ENCODE measurements around the gene CPSF4. TPM values are rescaled to one million over a fixed set of nuclear protein-coding genes. Genes with fewer than 3 reads are reported as not detected.

CPSF4 gene
- total and polyA plus RNA-seq, 2 donors = 19.0 to 51.1 TPM

DNA sequence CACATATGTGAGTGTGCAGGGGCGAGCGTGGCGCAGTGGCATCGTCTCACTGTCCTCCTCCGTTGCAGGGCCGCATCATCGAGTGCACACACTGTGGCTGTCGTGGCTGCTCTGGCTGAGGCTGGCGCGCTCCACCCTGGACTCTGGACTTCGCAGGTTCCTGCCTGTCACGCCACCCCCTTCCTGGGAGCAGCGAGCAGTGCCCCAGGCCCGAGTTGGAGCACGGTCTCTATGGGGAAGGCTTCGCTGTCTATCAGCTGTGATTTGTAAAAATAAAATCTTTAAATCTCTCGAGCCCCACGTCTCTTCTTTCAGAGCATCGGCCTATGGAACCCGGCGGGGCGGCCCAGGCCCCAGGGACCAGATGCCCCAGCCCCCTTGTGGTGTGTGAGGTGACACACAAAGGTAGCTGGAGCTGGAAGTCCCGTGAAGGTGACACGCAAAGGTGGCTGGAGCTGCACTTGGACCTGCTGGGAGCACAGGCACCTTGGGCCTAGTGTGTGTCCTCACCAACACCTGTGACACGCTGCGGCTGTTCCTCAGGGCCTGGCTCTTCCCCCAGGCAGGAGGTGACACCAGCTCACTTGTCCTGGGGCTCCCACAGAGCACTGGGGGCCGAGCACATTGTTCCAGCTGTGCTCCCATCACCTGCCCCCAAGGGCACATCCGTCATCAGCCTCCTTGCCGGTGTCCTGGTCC, 19.3 kb upstream of the CPSF4 start:
- H3K27me3 ChIP-seq (ENCODE audit: control insufficient read depth in 2 of 2, insufficient read depth in 1 of 2, low read length in 1 of 2) = no peaks in the 10 kb centered on the region

DNA sequence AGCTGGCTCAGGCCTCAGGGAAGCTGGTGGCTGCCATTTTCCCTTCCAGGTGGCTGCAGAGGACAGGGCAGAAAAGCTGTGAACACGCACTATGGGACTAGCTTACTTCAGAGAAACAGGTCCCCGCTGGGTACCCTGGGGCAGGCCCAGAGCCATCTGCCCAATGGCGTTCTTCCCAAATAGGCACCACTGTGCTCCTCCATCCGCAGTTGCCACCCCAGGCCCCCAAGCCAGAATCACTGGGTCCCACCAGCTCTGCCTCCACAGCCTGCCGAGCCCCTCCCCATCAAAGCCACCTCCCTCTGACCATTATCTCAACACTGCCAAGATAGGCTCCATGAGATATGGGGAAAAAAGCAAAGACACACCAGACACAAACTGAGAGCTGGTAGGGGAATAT, 18.5 kb upstream of the CPSF4 start:
- H3K9me3 ChIP-seq (ENCODE audit: control insufficient read depth in 2 of 2, insufficient read depth in 1 of 2, low read length in 1 of 2) = no peaks in the 10 kb centered on the region
- no peak overlapping the region for H3K27ac ChIP-seq (ENCODE audit: low read depth in 1 of 2, low read length in 1 of 2)
- DNase-seq (ENCODE audit: low read depth in 6 of 9, low spot score in 9 of 9) = no peak
- H3K36me3 ChIP-seq (ENCODE audit: control insufficient read depth in 2 of 2, insufficient read depth in 2 of 2, low read length in 1 of 2) = peaks cover 72 to 81% of the 10 kb centered on the region in 2 donors
- H3K4me3 ChIP-seq (ENCODE audit: low read length in 2 of 2) = no peak overlapping the region
- 99% methylated on average over 5 of the region's 5 CpGs for WGBS
- no peaks in the 10 kb centered on the region for H3K27me3 ChIP-seq (ENCODE audit: control insufficient read depth in 2 of 2, insufficient read depth in 1 of 2, low read length in 1 of 2)
- H3K4me1 ChIP-seq (ENCODE audit: control insufficient read depth in 2 of 2, insufficient read depth in 2 of 2, low read length in 2 of 2) = no peaks in the 10 kb centered on the region

More for the DNA sequence above, 19.3 kb upstream of the CPSF4 start:
- H3K36me3 ChIP-seq (ENCODE audit: control insufficient read depth in 2 of 2, insufficient read depth in 2 of 2, low read length in 1 of 2) = peaks cover 74 to 81% of the 10 kb centered on the region in 2 donors
- H3K27ac ChIP-seq (ENCODE audit: low read depth in 1 of 2, low read length in 1 of 2) = no peak overlapping the region
- no peak overlapping the region for H3K4me3 ChIP-seq (ENCODE audit: low read length in 2 of 2)
- no peaks in the 10 kb centered on the region for H3K9me3 ChIP-seq (ENCODE audit: control insufficient read depth in 2 of 2, insufficient read depth in 1 of 2, low read length in 1 of 2)
- WGBS = 95% methylated on average over 29 of the region's 29 CpGs
- no peak for DNase-seq (ENCODE audit: low read depth in 6 of 9, low spot score in 9 of 9)
- no peaks in the 10 kb centered on the region for H3K4me1 ChIP-seq (ENCODE audit: control insufficient read depth in 2 of 2, insufficient read depth in 2 of 2, low read length in 2 of 2)

DNA sequence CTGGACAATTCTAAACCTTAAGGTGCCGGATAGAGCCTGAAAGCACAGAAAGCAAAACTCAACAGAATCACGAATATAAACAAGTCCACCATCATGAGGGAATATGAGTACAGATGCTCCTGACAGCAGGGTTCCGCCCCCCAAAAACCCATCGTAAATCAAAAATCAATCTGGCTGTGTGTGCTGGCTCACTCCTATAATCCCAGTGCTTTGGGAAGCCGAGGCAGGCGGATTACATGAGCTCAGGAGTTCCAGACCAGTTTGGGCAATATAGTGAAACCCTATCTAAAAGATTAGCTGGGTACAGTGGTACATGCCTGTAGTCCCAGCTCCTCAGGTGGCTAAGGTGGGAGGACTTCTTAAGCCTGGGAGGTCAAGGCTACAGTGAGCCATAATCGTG, 17.8 kb upstream of the CPSF4 start:
- no peak for DNase-seq (ENCODE audit: low read depth in 6 of 9, low spot score in 9 of 9)
- 97% methylated on average over 7 of the region's 7 CpGs for WGBS

GRCh38 chr7:99422186-99422585, 16.6 kb upstream of the CPSF4 start:
- H3K36me3 ChIP-seq (ENCODE audit: control insufficient read depth in 2 of 2, insufficient read depth in 2 of 2, low read length in 1 of 2) = peaks cover 57 to 65% of the 10 kb centered on the region in 2 donors
- 98% methylated on average over 11 of the region's 11 CpGs for WGBS
- no peaks in the 10 kb centered on the region for H3K9me3 ChIP-seq (ENCODE audit: control insufficient read depth in 2 of 2, insufficient read depth in 1 of 2, low read length in 1 of 2)
- H3K27me3 ChIP-seq (ENCODE audit: control insufficient read depth in 2 of 2, insufficient read depth in 1 of 2, low read length in 1 of 2) = no peaks in the 10 kb centered on the region
- no peaks in the 10 kb centered on the region for H3K4me1 ChIP-seq (ENCODE audit: control insufficient read depth in 2 of 2, insufficient read depth in 2 of 2, low read length in 2 of 2)
- H3K27ac ChIP-seq (ENCODE audit: low read depth in 1 of 2, low read length in 1 of 2) = no peak overlapping the region
- DNase-seq (ENCODE audit: low read depth in 6 of 9, low spot score in 9 of 9) = no peak
- no peak overlapping the region for H3K4me3 ChIP-seq (ENCODE audit: low read length in 2 of 2)

More for the DNA sequence above, 17.8 kb upstream of the CPSF4 start:
- Histone ChIP-seq H3K4me3 (ENCODE audit: low read length in 2 of 2) (no peak overlapping the region), H3K27ac (ENCODE audit: low read depth in 1 of 2, low read length in 1 of 2) (no peak overlapping the region), H3K4me1 (ENCODE audit: control insufficient read depth in 2 of 2, insufficient read depth in 2 of 2, low read length in 2 of 2) (no peaks in the 10 kb centered on the region), H3K36me3 (ENCODE audit: control insufficient read depth in 2 of 2, insufficient read depth in 2 of 2, low read length in 1 of 2) (peaks cover 68 to 77% of the 10 kb centered on the region in 2 donors), H3K9me3 (ENCODE audit: control insufficient read depth in 2 of 2, insufficient read depth in 1 of 2, low read length in 1 of 2) (no peaks in the 10 kb centered on the region), H3K27me3 (ENCODE audit: control insufficient read depth in 2 of 2, insufficient read depth in 1 of 2, low read length in 1 of 2) (no peaks in the 10 kb centered on the region)

GRCh38 chr7:99422625-99423024, 16.1 kb upstream of the CPSF4 start:
- H3K36me3 ChIP-seq (ENCODE audit: control insufficient read depth in 2 of 2, insufficient read depth in 2 of 2, low read length in 1 of 2) = peaks cover 53 to 61% of the 10 kb centered on the region in 2 donors
- no peaks in the 10 kb centered on the region for H3K27me3 ChIP-seq (ENCODE audit: control insufficient read depth in 2 of 2, insufficient read depth in 1 of 2, low read length in 1 of 2)
- H3K4me1 ChIP-seq (ENCODE audit: control insufficient read depth in 2 of 2, insufficient read depth in 2 of 2, low read length in 2 of 2) = no peaks in the 10 kb centered on the region
- DNase-seq (ENCODE audit: low read depth in 6 of 9, low spot score in 9 of 9) = no peak
- no peak overlapping the region for H3K4me3 ChIP-seq (ENCODE audit: low read length in 2 of 2)
- H3K27ac ChIP-seq (ENCODE audit: low read depth in 1 of 2, low read length in 1 of 2) = no peak overlapping the region
- H3K9me3 ChIP-seq (ENCODE audit: control insufficient read depth in 2 of 2, insufficient read depth in 1 of 2, low read length in 1 of 2) = no peaks in the 10 kb centered on the region
- WGBS = 95% methylated on average over 5 of the region's 5 CpGs

GRCh38 chr7:99424932-99425730, 13.6 kb upstream of the CPSF4 start:
- H3K36me3 ChIP-seq (ENCODE audit: control insufficient read depth in 2 of 2, insufficient read depth in 2 of 2, low read length in 1 of 2) = peaks cover 45 to 49% of the 10 kb centered on the region in 2 donors

DNA sequence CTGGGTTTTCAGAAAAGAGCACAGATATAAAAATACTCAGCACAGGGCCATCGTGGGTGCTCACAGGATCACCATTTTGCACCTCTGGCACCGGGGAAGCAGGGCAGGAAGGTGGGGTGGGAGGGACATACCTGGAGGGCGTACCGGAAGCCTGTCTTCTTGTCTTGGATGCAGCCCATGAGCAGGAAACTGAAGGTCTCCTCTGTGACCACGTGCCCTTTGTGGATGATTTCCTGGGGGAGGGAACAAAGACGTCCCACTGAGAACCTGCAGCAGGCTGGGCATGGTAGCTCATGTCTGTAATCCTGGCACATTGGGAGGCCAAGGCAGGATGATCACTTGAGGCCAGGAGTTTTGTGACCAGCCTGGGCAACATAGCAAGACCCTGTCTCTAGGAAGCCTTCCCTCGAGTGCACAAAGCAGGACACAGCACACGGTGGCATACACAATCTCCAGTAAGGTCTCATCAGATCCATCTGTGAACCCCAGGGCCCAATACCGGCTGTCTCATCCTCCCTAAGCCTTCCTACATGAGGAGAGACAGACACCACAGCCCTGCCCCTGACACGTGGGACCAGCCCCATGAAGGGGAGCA, 9.7 kb upstream of the CPSF4 start:
- WGBS = 84% methylated on average over 10 of the region's 10 CpGs
- Histone ChIP-seq H3K36me3 (ENCODE audit: control insufficient read depth in 2 of 2, insufficient read depth in 2 of 2, low read length in 1 of 2) (peaks cover 34 to 49% of the 10 kb centered on the region in 2 donors), H3K9me3 (ENCODE audit: control insufficient read depth in 2 of 2, insufficient read depth in 1 of 2, low read length in 1 of 2) (no peaks in the 10 kb centered on the region), H3K4me3 (ENCODE audit: low read length in 2 of 2) (no peak overlapping the region), H3K4me1 (ENCODE audit: control insufficient read depth in 2 of 2, insufficient read depth in 2 of 2, low read length in 2 of 2) (no peaks in the 10 kb centered on the region), H3K27me3 (ENCODE audit: control insufficient read depth in 2 of 2, insufficient read depth in 1 of 2, low read length in 1 of 2) (no peaks in the 10 kb centered on the region), H3K27ac (ENCODE audit: low read depth in 1 of 2, low read length in 1 of 2) (no peak overlapping the region)
- DNase-seq (ENCODE audit: low read depth in 6 of 9, low spot score in 9 of 9) = no peak

More at GRCh38 chr7:99424932-99425730, 13.6 kb upstream of the CPSF4 start:
- H3K4me3 ChIP-seq (ENCODE audit: low read length in 2 of 2) = no peak overlapping the region
- H3K4me1 ChIP-seq (ENCODE audit: control insufficient read depth in 2 of 2, insufficient read depth in 2 of 2, low read length in 2 of 2) = no peaks in the 10 kb centered on the region
- no peak for DNase-seq (ENCODE audit: low read depth in 6 of 9, low spot score in 9 of 9)
- H3K9me3 ChIP-seq (ENCODE audit: control insufficient read depth in 2 of 2, insufficient read depth in 1 of 2, low read length in 1 of 2) = no peaks in the 10 kb centered on the region
- H3K27ac ChIP-seq (ENCODE audit: low read depth in 1 of 2, low read length in 1 of 2) = no peak overlapping the region
- WGBS = 94% methylated on average over 24 of the region's 24 CpGs
- no peaks in the 10 kb centered on the region for H3K27me3 ChIP-seq (ENCODE audit: control insufficient read depth in 2 of 2, insufficient read depth in 1 of 2, low read length in 1 of 2)

GRCh38 chr7:99429756-99430155, 9.0 kb upstream of the CPSF4 start:
- Histone ChIP-seq H3K4me1 (ENCODE audit: control insufficient read depth in 2 of 2, insufficient read depth in 2 of 2, low read length in 2 of 2) (no peaks in the 10 kb centered on the region), H3K27ac (ENCODE audit: low read depth in 1 of 2, low read length in 1 of 2) (no peak overlapping the region), H3K27me3 (ENCODE audit: control insufficient read depth in 2 of 2, insufficient read depth in 1 of 2, low read length in 1 of 2) (no peaks in the 10 kb centered on the region), H3K4me3 (ENCODE audit: low read length in 2 of 2) (no peak overlapping the region), H3K36me3 (ENCODE audit: control insufficient read depth in 2 of 2, insufficient read depth in 2 of 2, low read length in 1 of 2) (peaks cover 31 to 46% of the 10 kb centered on the region in 2 donors), H3K9me3 (ENCODE audit: control insufficient read depth in 2 of 2, insufficient read depth in 1 of 2, low read length in 1 of 2) (no peaks in the 10 kb centered on the region)
- WGBS = 98% methylated on average over 8 of the region's 8 CpGs
- no peak for DNase-seq (ENCODE audit: low read depth in 6 of 9, low spot score in 9 of 9)
